HG03025 (cell line): Measurements from ENCODE around the gene HTRA3.

Experiments
- ATAC-seq: cut with Tn5 transposase; IDR thresholded peaks from one replicate; pipeline ENCODE4 v1.9.1; 2021; ENCODE audit warnings: mild to moderate bottlenecking, moderate library complexity; ENCODE audit not compliant: unreplicated experiment, low FRiP score

HTRA3 gene

GRCh38 chr4:8233672-8234484 is 35.7 kb upstream of the HTRA3 start:
- no peak for ATAC-seq

DNA sequence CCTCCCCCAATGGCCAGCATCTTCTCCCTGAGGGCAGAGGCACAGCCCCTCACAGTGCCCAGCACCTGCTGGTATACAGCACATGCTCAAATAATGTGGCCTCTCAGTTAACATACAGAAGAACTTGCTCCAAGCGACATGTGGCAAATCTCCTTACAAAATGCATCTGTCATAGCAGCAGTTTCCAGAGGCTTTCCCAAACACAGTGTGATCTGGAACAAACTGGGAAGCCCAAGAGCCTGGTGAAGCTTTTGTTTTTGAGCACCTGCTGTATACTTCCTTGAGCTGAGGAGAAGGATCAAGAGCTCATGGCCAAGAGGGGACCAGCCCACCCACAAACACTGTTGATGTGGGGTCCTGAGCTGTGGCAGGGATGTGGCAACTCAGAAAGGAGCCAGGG is 34.8 kb upstream of the HTRA3 start:
- no peak for ATAC-seq

DNA sequence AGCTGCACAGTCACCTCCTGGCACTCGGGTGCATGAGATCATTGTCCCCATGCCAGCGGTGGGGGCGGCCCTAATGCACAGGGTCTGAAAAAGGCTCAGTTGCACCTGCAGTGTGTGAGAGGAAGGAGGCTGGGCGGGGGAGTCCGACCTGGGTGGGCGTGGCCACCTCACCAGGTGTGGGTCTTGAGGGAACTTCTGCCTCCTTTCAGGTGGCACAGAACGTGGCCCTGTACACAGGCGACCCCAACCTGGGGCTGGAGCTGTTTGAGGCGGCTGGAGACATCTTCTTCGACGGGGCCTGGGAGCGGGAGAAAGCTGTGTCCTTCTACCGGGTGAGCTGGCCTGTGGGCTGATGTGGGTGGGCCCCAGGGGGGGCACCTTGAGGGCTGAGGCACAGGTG is 34.3 kb upstream of the HTRA3 start:
- ATAC-seq: no peak

GRCh38 chr4:8235686-8236085 is 33.9 kb upstream of the HTRA3 start:
- no peak for ATAC-seq

- no peak for ATAC-seq
Observed at GRCh38 chr4:8236106-8236919, 33.2 kb upstream of the HTRA3 start.

GRCh38 chr4:8236920-8237195 is 32.7 kb upstream of the HTRA3 start:
- no peak for ATAC-seq

GRCh38 chr4:8237256-8237989 is 32.1 kb upstream of the HTRA3 start:
- no peak for ATAC-seq

DNA sequence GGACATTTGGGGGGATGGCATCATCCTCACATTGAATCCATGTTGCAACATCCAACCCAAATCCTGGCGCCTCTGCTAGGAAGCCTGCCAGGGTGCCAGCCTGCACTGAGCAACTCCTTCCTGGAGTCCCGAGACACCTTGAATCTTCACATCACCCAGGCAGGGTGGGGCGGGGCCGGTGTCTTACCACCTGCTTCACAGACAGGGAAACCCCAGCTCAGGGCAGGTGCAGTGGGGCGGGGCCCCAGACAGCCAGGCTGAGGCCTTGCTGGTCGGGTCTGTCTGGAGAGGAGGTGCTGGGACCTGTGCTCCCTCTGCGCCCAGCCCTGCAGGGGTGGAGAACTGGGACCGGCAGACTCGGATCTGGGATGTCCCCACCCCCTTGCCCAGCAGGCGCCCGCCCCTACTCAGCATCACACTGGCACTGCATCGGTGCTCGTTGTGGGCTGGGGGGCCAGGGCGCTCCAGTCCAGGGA is 31.5 kb upstream of the HTRA3 start:
- ATAC-seq: no peak

DNA sequence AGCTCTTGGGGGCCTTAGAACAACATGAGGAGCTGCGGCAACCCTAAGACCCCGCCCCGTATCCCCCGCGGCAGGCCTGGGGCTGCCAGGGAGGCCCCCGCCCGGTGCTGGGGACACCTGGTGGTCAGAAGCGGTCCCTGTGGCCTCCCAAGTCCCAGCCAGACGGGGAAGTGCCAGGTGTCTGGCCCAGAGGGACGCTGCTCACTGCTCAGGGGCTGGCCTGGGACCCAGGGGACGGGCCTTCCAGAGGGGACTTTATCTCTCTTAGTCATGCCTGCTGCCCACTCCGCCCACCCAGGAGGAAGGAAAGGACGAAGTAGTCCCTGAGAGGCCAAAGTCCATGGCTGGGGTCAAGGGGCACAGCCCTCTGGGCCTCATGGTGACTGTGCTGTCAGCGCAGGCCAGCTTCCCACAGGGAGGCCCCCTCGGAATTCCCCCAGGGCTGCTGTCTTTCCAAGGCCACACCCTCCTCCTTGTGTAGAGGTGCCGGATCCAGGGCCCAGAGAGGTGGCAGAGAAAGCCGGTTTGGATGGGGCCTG is 31.0 kb upstream of the HTRA3 start:
- ATAC-seq: no peak

- no peak for ATAC-seq
Observed at GRCh38 chr4:8239226-8239625, 30.3 kb upstream of the HTRA3 start.

DNA sequence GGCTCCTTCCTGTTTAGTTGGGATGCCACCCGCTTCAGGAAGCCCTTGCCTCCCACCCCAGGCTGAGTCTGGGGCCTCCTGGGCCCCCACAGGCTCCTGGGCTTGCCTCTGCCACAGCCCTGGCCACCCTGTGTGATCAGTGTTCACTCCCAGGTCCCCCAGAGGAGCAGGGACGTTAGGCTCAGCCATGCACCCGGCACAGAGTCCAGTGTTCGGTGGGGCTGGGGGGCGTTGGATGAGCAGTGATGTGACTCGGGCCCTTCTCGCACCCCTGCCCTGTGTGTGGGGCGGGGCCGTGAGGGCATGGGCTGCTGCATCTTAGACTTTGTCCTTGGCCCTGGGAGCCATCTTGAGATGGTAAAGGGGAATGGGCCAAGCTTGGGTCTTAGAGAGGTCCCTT is 29.9 kb upstream of the HTRA3 start:
- no peak for ATAC-seq

DNA sequence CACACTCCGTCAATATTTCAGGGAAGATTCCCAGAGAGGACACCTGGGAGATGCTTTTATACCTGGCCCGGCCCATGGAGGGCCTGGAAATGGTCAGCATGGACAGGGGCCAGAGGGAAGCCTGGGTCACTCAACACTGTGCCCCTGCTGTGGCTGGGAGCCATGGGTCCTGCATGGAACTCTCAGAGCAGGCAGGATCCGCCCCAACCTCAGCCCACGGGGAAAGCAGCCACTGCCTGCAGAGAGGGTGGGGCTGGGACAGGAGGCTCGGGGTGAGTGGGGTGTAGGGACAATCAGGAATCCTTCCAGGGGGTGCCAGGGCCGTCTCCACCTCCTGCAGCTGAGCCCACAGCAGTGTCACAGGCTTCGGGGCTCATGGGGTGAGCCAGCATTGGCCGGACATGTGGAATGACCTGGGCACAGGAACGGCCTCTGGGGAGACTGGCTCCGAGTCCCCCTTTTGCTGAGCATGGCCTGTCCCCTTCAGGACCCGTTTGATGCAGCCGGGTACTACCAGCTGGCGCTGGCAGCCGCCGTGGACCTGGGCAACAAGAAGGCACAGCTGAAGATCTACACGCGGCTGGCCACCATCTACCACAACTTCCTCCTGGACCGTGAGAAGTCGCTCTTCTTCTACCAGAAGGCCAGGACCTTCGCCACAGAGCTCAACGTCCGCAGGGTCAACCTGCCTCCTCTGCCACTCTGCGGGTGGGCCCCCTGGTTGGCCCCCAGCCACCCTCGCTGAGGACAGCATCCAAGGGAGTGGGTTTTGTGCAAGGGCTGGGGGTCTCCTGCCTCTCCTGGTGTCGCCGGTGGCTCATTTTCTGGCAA is 29.1 kb upstream of the HTRA3 start:
- no peak for ATAC-seq

- no peak for ATAC-seq
Observed at GRCh38 chr4:8241211-8241779, 28.3 kb upstream of the HTRA3 start.

- ATAC-seq: no peak
Observed at GRCh38 chr4:8241895-8242696, 27.5 kb upstream of the HTRA3 start.

DNA sequence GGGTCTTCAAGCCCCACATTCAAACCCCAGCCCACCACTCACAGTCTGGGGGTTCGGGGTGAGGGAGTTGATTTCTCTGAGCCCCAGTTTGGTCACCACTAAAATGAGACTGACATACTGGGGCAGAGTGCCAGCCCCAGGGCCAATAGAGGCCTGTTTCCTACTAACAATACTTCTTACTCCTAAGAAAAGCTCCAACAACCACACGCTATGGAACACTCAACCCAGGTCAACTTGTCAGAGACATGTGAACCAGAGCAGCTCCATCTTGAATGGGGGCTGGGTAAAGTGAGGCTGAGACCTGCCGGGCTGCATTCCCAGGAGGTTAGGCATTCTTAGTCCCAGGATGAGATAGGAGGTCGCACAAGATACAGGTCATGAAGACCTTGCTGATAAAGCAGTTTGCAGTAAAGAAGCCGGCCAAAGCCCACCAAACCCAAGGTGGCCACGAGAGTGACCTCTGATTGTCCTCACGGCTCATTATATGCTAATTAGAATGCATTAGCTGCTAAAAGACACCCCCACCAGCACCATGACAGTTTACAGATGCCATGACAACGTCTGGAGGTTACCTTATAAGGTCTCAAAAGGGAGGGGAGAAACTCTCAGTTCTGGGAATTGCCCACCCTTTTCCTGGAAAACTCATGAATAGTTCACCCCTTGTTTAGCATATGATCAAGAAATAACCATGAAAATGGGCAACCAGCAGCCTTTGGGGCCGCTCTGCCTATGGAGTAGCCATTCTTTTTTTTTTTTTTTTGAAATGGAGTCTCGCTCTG is 26.6 kb upstream of the HTRA3 start:
- ATAC-seq: no peak

DNA sequence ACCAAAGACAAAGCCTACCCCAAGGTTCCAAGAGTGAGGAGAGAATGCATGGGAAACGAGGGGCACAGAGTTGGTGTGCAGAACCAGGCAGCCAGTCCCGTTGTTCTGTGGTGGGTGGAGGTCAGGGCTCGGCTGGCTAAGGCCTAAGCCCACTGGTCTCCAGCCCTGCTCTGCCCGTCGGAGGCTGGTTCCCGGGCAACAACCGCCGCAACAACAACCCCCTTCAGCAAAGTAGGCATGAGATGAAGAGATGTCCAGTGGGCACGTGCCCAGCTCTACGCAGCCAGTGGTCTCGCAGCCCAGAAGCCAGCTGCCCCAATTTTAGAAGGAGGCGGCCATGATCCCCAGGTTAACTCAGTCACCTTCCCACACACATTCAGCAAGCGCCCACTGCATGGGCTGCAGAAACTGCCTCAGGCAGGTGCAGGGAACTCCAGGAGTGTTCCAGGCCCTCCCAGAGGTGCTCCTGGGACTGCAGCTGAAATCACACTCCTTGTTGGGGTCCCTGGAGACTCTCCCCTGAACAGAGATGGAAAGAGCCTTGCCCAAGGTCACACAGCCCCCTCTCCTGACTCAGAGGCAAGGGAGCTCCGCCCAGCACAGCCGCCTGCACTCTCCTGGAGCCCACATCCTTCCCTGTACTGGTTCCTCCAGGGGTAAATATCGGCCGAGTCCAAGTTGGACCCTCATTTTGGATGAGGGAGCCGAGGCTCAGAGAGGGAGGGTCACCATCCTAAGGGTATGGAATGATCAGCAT is 25.4 kb upstream of the HTRA3 start:
- ATAC-seq: no peak

DNA sequence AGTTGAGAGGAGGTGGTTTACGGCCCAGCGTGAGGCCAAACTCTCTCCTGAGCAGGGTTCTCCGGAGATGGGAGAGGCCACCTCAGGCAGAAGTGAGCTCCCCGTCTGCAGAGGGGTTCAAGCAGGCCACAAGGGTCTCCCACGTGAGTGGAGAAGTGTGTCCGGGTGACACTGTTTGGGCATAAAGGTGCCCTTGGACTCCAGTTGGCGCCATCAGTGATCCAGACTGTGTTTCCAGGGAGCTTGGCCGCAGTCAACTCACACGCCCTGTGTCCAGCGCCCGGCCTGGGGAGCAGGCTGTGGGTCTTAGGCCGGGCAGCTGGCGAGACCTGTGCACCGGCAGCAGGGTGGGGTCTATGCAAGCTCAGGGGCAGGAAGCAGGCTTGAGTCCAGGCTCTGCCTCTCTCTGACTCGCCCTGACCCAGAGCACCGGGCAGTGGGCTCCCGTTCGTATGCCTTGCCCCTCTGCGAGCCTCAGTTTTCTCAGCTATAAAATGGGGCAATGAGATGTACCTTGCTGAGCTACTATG is 24.6 kb upstream of the HTRA3 start:
- no peak for ATAC-seq
